Ishikawa (cell line): ENCODE measurements around the gene SYNPR.

Experiments used
- CEBPB ChIP-seq: IDR thresholded peaks from 2 replicates; pipeline ENCODE4 v1.6.1; 2012
- CREB1 ChIP-seq: IDR thresholded peaks from 2 replicates; pipeline ENCODE4 v1.6.1; 2012; ENCODE audit warnings: low read depth
- EGR1 ChIP-seq: IDR thresholded peaks from 2 replicates; pipeline ENCODE4 v1.6.1; 2012
- EP300 ChIP-seq: IDR thresholded peaks from 2 replicates; pipeline ENCODE4 v1.6.1; 2012; ENCODE audit warnings: borderline replicate concordance
- FOXM1 ChIP-seq: IDR thresholded peaks from 2 replicates; pipeline ENCODE4 v1.6.1; 2012; ENCODE audit warnings: low read depth, borderline replicate concordance
- MAX ChIP-seq: IDR thresholded peaks from 2 replicates; pipeline ENCODE4 v1.6.1; 2012
- NFIC ChIP-seq: IDR thresholded peaks from 2 replicates; pipeline ENCODE4 v1.6.1; 2012
- RAD21 ChIP-seq: IDR thresholded peaks from 2 replicates; pipeline ENCODE4 v1.6.1; 2012; ENCODE audit warnings: low read depth
- REST ChIP-seq: IDR thresholded peaks from 2 replicates; pipeline ENCODE4 v1.6.1; 2012; ENCODE audit warnings: low read depth, mild to moderate bottlenecking
- TAF1 ChIP-seq: IDR thresholded peaks from 2 replicates; pipeline ENCODE4 v1.6.1; 2012; ENCODE audit warnings: low read depth, mild to moderate bottlenecking
- TCF12 ChIP-seq: IDR thresholded peaks from 2 replicates; pipeline ENCODE4 v1.6.1; 2012; ENCODE audit warnings: low read depth
- TEAD4 ChIP-seq: IDR thresholded peaks from 2 replicates; pipeline ENCODE4 v1.6.1; 2012
- USF1 ChIP-seq: IDR thresholded peaks from 2 replicates; pipeline ENCODE4 v1.6.1; 2012
- YY1 ChIP-seq: IDR thresholded peaks from 2 replicates; pipeline ENCODE4 v1.6.1; 2012; ENCODE audit warnings: low read depth
- ZBTB7A ChIP-seq: IDR thresholded peaks from 2 replicates; pipeline ENCODE4 v1.6.1; 2012; ENCODE audit warnings: low read depth

Gene SYNPR

GRCh38 chr3:63309768-63310167 lies 31.7 kb downstream of the SYNPR start:
- TF ChIP-seq TEAD4, result no peak
- no peak for TF ChIP-seq YY1
- TF ChIP-seq EGR1, result no peak
- TF ChIP-seq FOXM1, result no peak

GRCh38 chr3:63323766-63324165 lies 45.7 kb downstream of the SYNPR start:
- TF ChIP-seq FOXM1, result no peak

- TF ChIP-seq EP300, result no peak
- TF ChIP-seq REST, result no peak
- no peak for TF ChIP-seq CEBPB
- TF ChIP-seq CREB1, result no peak
- no peak for TF ChIP-seq TCF12
- TF ChIP-seq NFIC, result no peak
- no peak for TF ChIP-seq FOXM1
- no peak for TF ChIP-seq TEAD4
- no peak for TF ChIP-seq RAD21
- no peak for TF ChIP-seq ZBTB7A
- TF ChIP-seq TAF1, result no peak
- TF ChIP-seq MAX, result no peak
- TF ChIP-seq EGR1, result no peak
- TF ChIP-seq USF1, result no peak
- TF ChIP-seq YY1, result no peak
Measured at GRCh38 chr3:63324621-63325020, 46.5 kb downstream of the SYNPR start.

- TF ChIP-seq YY1 (no peak), CEBPB (no peak), ZBTB7A (no peak), EP300 (no peak), FOXM1 (no peak), REST (no peak), USF1 (no peak), TAF1 (no peak), EGR1 (no peak), NFIC (no peak), TEAD4 (no peak), CREB1 (no peak), RAD21 (no peak)
Measured at GRCh38 chr3:63325386-63325785, 47.3 kb downstream of the SYNPR start.

GRCh38 chr3:63328365-63328764 lies 50.3 kb downstream of the SYNPR start:
- TF ChIP-seq EP300 (no peak), ZBTB7A (no peak), REST (no peak), CREB1 (no peak), TCF12 (no peak), CEBPB (no peak), EGR1 (no peak), RAD21 (no peak), MAX (no peak), USF1 (no peak), TAF1 (no peak)
